ENCODE measurements around the gene TAOK1. TPM values are rescaled to one million over a fixed set of nuclear protein-coding genes. Genes with fewer than 3 reads are reported as not detected.
A peak's percentile ranks its signal among the peaks of the same experiment; 100 is the strongest.

The TAOK1 gene
- total RNA-seq, 1 donor from 2014 or later: 101 TPM

GRCh38 chr17:29587591-29587990, 197.4 kb downstream of the TAOK1 start:
- intact Hi-C loops (cut with DNase I): no loop called here
- DNase-seq (ENCODE audit: low spot score) (no peak), ATAC-seq (no peak)

GRCh38 chr17:29588017-29588561, 197.9 kb downstream of the TAOK1 start:
- ATAC-seq: no peak
- no peak for DNase-seq (ENCODE audit: low spot score)
- intact Hi-C loops (cut with DNase I): no loop called here

- no peak for ATAC-seq
Observed at GRCh38 chr17:29588562-29589411, 198.6 kb downstream of the TAOK1 start.

GRCh38 chr17:29589524-29590410, 199.6 kb downstream of the TAOK1 start, which contains the start of gene GIT1:
TSS of gene GIT1 (minus strand) at chr17:29589648. CDS start at chr17:29589378, 270 bp downstream.
- ATAC-seq (peak; percentile 70), DNase-seq (ENCODE audit: low spot score) (peak; percentile 91)
- intact Hi-C loops (cut with DNase I): no loop called here

More at GRCh38 chr17:29588562-29589411, 198.6 kb downstream of the TAOK1 start:
- intact Hi-C loops (cut with DNase I): no loop called here
- peak; percentile 70 for DNase-seq (ENCODE audit: low spot score)

GRCh38 chr17:29590411-29591145, 200.4 kb downstream of the TAOK1 start:
- intact Hi-C loops (cut with DNase I): no loop called here
- DNase-seq (ENCODE audit: low spot score) (peak; percentile 62), ATAC-seq (peak; percentile 20)

- ATAC-seq (peak; percentile 56), DNase-seq (ENCODE audit: low spot score) (peak; percentile 85)
- intact Hi-C loops (cut with DNase I): no loop called here
Observed at GRCh38 chr17:29591146-29591736, 201.1 kb downstream of the TAOK1 start.

GRCh38 chr17:29591737-29592608, 201.8 kb downstream of the TAOK1 start:
- peak; percentile 84 for ATAC-seq
- peak; percentile 94 for DNase-seq (ENCODE audit: low spot score)
- intact Hi-C loops (cut with DNase I): no loop called here

GRCh38 chr17:29592850-29593551, 202.8 kb downstream of the TAOK1 start, which contains the start of gene ANKRD13B:
TSS of gene ANKRD13B (plus strand) at chr17:29593132. CDS start at chr17:29593622, 490 bp downstream.
- intact Hi-C loops (cut with DNase I): no loop called here
- DNase-seq (ENCODE audit: low spot score): peak; percentile 76
- ATAC-seq: peak; percentile 7

DNA sequence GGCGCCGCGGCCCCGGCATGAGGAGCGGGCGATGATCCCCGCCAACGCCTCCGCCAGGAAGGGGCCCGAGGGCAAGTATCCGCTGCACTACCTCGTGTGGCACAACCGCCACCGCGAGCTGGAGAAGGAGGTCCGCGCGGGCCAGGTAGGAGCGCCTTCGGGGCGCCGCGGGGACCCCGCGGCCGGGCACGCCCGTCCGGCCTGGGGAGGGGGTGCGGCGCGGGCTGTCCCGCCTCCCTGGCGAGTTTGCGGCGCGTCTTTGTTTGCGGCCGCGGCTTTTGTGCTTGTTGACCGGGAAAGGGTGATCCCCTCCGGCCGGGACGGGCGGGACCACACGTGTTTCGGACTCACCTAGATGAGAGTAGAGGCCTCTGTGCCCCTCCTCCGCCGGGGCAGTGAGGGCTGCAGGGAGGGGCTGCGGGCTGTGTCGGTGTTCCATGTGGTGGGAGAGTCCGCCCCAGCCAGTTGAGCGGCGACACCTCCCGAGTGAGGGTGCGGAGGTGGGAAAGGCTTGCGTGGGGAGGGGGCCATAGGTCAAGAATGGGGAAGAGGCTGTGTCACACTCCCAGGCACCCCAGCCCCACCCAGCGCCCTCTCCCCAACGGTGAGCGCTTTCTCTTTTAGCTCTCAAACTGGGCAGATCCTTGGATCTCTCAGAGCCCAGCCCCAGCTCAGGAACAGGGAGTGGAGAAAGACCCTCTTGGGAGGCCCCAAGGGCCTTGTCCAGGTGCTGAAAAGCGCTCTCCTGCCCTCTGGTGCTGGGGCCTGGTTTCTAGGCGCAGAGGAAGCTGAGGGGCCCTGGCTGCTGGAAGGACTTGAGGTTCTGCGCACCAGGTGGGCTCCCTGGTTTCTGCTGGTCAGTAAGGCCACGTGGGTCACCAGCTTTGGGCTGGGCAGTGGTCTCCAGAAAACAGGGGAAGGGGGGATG, 203.7 kb downstream of the TAOK1 start:
- ATAC-seq: no peak
- DNase-seq (ENCODE audit: low spot score): peak; percentile 65
- intact Hi-C loops (cut with DNase I): no loop called here

- DNase-seq (ENCODE audit: low spot score) (peak; percentile 57), ATAC-seq (no peak)
- intact Hi-C loops (cut with DNase I): no loop called here
Observed at GRCh38 chr17:29594519-29595090, 204.4 kb downstream of the TAOK1 start.

- DNase-seq (ENCODE audit: low spot score) (no peak), ATAC-seq (no peak)
- intact Hi-C loops (cut with DNase I): no loop called here
Observed at GRCh38 chr17:29595107-29595942, 205.2 kb downstream of the TAOK1 start.

DNA sequence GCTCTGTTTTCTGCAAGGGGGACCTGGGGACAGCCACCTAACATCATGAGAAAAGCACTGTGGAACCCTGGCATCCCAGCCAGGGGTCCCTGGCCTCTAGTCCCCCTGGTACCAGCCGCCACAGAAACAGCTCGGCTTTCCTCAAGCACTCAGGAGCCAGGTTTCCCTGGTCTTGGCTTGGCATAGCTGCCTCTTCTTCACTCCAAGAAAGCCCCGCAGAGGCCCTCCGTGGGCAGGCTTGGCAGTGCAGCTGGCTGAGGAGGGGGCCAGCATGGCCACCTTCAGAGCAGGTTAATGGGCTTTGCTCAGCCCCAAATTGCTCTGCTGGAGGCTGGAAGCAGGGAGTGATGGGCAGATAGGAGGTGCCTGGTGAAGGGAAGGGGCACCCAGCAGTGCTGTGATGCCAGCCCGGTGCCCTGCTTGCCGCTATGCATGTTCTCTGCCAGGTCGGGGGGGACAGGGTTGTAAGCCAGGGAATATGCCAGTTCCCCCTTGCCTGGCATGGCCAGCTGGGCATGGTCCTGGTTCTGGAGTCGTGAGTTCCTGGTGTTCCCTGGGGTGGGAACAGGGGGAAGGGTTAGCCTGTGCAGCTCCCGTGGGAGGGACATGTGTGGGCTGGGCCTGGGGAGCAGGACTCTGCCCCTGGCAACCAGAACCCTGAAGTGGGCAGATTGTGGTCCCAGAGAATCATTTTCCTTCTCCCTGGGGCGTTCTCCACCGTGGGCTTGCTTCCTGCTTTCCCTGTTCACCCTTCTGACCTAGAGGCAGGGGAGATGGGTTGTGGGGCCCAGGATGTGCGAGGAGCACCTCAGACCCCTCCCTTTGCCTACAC, 206.0 kb downstream of the TAOK1 start:
- no peak for DNase-seq (ENCODE audit: low spot score)
- no peak for ATAC-seq
- intact Hi-C loops (cut with DNase I): no loop called here

DNA sequence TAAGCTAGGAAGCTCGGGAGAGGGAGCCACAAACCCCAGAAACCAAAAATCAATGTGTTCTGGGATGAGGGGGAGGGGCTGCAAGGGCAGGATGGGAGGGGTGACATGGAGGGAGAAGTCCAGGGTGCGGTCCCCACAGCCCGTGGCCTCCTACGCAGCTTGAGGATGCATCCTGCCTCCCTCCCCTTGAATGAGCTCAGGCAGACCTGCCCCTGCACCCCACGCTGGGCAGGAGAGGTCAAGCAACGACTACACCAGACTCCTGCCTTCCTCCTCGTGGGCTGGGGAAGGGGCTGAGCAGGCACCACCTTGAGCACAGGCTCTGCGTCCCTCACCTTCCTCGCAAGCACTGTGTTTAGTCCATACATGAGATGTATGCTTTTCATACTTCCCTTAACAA, 206.6 kb downstream of the TAOK1 start:
- intact Hi-C loops (cut with DNase I): no loop called here
- ATAC-seq (peak; percentile 29), DNase-seq (ENCODE audit: low spot score) (no peak)
